Subcutaneous abdominal adipose tissue (tissue), 5 donors: ENCODE results near the gene CHD6.
A peak's percentile ranks its signal among the peaks of the same experiment; 100 is the strongest.

Experiments used
- H3K27ac ChIP-seq: one replicate; pipeline ENCODE4 v1.7.0; 2013; ENCODE audit warnings: low read depth, mild to moderate bottlenecking, inconsistent platforms, low read length, moderate library complexity
- H3K27me3 ChIP-seq, 5 donors: one replicate each; pipeline ENCODE4 v1.7.0; 2013; ENCODE audit warnings: low read length in 5 of 5, inconsistent platforms in 1 of 5; ENCODE audit not compliant: control insufficient read depth in 5 of 5, insufficient read depth in 4 of 5
- H3K36me3 ChIP-seq, 5 donors: one replicate each; pipeline ENCODE4 v1.7.0; 2013; ENCODE audit warnings: low read length in 5 of 5; ENCODE audit not compliant: control insufficient read depth in 5 of 5, insufficient read depth in 5 of 5
- H3K4me1 ChIP-seq, 5 donors: one replicate each; pipeline ENCODE4 v1.7.0; 2013; ENCODE audit warnings: low read length in 5 of 5, mild to moderate bottlenecking in 3 of 5, moderate library complexity in 1 of 5; ENCODE audit not compliant: control insufficient read depth in 5 of 5, insufficient read depth in 5 of 5
- H3K4me3 ChIP-seq, 5 donors: one replicate each; pipeline ENCODE4 v1.7.0; 2013; ENCODE audit warnings: low read length in 5 of 5, low read depth in 1 of 5
- H3K9ac ChIP-seq, 5 donors: one replicate each; pipeline ENCODE4 v1.7.0; 2013; ENCODE audit warnings: low read length in 5 of 5, mild to moderate bottlenecking in 4 of 5, moderate library complexity in 3 of 5
- H3K9me3 ChIP-seq, 5 donors: one replicate each; pipeline ENCODE4 v1.7.0; 2013; ENCODE audit warnings: low read length in 5 of 5; ENCODE audit not compliant: control insufficient read depth in 5 of 5
- donor health status: healthy.
- donor health status: healthy.
- donor health status: healthy.
- donor health status: healthy.
- donor health status: healthy.

Gene CHD6

DNA sequence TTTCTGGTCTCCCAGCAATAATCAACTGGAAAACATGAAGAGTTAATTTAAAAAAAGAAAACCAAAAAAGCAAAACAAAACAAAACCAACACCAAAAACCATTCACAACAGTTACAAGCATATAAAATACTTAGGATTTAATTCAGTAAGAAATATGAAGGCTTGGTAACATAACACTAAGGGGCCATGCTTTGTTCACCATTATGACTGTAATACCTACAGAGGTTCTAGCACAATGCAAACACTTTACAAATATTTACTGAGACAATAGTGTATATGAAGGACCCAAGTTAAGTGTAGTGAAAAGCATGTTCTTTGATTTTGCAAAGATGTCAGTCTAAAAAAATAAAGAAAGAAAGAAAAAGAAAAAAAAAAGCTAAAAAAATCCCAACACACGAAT is 141.7 kb downstream of the CHD6 start:
- H3K4me1 ChIP-seq: peaks cover 0 to 11% (median 7%) of the 10 kb centered on the region in 5 donors
- no peak overlapping the region for H3K27ac ChIP-seq
- no peaks in the 10 kb centered on the region for H3K9me3 ChIP-seq
- no peak overlapping the region for H3K9ac ChIP-seq
- peaks cover 11 to 25% (median 15%) of the 10 kb centered on the region in 5 donors for H3K36me3 ChIP-seq
- H3K27me3 ChIP-seq: no peaks in the 10 kb centered on the region
- no peak overlapping the region for H3K4me3 ChIP-seq

DNA sequence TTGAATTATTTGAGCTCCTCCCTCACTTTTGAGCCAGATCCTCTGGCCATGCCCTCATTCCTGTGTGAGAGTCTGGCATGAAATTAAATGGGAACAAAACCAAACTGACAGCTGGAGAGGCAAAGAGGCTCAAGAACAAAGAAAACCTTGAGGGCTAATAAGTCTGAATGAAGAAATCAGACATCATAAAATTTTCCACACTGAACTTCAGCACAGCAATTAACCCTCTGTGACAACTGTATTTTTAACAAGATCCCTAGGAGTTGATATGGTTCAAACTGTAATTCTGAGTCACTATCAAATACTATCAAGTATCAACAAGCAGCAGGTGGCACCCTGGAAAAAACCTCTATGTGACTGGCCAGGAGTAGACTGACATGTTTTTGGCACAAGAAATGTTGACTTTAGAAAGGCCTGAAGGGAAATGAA is 142.2 kb downstream of the CHD6 start:
- Histone ChIP-seq H3K36me3 (peaks cover 11 to 25% (median 19%) of the 10 kb centered on the region in 5 donors), H3K9ac (peak overlapping the region in 1 of 5 donors; percentile 1), H3K27ac (no peak overlapping the region), H3K4me1 (peaks cover 0 to 11% (median 7%) of the 10 kb centered on the region in 5 donors), H3K4me3 (no peak overlapping the region), H3K27me3 (no peaks in the 10 kb centered on the region), H3K9me3 (no peaks in the 10 kb centered on the region)

DNA sequence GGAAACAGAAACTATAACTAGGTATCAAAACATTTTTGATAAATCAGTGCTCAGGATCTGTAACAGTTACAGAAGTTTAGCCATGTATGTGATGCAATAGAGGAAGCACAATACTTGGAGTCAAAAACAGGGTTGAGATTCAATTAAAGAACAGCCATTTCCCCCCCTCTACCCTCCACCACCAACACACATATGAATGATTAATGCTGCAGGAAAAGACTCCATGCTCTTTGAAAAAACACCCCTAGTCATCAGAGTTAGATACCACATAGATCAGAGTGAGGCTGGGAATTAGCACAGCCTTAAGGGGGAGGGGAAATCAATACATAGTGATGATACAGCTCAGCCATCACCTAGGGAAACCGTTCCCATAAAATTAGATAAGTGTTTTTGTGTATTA is 142.7 kb downstream of the CHD6 start:
- Histone ChIP-seq H3K4me1 (peaks cover 0 to 11% (median 7%) of the 10 kb centered on the region in 5 donors), H3K9ac (peak overlapping the region in 1 of 5 donors; percentile 1), H3K27ac (no peak overlapping the region), H3K27me3 (no peaks in the 10 kb centered on the region), H3K36me3 (peaks cover 11 to 30% (median 24%) of the 10 kb centered on the region in 5 donors), H3K9me3 (no peaks in the 10 kb centered on the region), H3K4me3 (no peak overlapping the region)

DNA sequence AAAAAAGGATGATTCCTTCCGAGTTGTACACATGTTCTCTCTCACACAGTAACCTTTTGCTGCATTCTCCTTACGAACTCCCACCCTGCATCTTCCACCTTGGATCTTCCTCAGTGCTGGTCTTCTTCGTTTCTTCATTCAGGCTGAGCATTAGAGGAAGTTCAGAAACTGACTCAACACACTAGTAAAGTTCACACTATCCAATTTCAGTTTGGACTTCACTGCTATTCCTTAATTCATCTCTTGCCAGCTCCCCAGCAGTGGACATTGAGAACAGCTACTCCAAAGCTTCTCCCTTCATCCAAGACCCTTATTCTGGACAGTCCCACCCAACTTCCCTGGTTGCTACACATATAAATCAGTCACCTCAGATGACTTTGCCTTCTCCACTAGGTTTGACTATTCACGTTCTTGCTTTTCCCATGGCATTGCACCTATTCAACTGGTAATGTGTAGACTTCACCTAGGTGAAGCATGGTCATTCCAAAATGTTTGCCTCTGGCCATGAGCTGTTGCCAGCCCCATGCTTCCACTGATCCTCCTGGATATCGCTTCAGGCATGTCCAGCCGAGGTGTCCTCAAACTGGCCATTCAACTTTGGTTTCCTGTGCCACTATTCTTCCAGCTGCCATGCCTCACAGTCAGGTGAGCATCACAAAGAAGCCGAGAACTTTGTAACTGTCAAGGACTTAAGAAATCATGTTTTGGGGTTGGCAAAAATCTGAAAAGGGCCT is 147.6 kb downstream of the CHD6 start:
- H3K27me3 ChIP-seq: no peaks in the 10 kb centered on the region
- H3K4me1 ChIP-seq: peaks cover 0 to 2% (median 0%) of the 10 kb centered on the region in 5 donors
- no peak overlapping the region for H3K27ac ChIP-seq
- no peak overlapping the region for H3K9ac ChIP-seq
- no peaks in the 10 kb centered on the region for H3K9me3 ChIP-seq
- H3K36me3 ChIP-seq: peaks cover 9 to 59% (median 45%) of the 10 kb centered on the region in 5 donors
- H3K4me3 ChIP-seq: no peak overlapping the region

DNA sequence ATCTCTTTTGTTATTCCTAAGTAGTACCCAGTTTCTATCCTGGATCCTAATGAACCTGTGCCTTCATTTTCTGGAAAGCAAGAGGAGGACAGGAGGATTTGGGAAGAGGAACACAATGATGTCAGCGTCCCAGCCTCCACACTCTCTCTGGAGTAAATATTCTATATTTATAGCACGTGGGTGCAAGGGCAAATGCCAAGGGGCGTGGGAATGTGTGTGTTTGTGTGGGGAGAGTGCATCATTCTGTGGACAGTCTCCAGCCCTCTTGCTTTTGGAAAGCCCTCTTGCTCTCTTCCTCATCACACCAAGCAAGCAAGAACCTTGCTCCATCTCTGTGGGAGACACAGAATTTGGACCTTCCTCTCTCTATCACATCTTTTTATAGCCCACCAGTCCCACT is 148.3 kb downstream of the CHD6 start:
- Histone ChIP-seq H3K9ac (no peak overlapping the region), H3K36me3 (peaks cover 15 to 64% (median 49%) of the 10 kb centered on the region in 5 donors), H3K27me3 (no peaks in the 10 kb centered on the region)

DNA sequence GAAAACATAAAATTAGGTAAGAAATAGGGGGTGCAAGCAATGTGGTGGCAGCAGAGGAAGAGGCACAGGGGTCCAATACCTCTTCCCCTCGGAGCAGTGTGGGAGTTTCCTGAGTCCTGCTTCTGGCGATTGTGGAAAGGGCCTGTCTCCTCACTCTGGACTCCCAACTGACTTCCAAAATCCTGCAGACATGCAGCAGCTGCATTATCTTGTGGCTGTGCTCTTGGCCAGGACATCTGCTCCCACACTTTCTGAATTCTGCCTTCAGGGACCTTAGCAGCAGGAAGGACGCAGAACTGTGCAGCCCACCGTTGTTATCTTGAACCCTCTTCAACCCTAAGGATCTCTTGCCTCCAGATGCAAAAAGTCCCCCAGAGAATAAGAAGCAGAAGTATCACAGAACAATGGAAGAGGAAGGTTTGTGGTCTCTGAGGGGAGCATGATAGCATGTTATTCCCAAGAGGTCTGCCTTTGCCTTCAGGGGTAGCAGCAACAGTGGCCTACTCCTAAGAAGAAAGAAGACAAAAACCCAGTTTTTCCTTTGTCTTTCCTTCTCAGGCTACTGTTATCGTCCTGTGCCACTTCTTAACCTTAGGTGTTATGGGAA is 149.1 kb downstream of the CHD6 start:
- H3K9ac ChIP-seq: no peak overlapping the region
- peaks cover 22 to 69% (median 52%) of the 10 kb centered on the region in 5 donors for H3K36me3 ChIP-seq
- peaks cover 0 to 8% (median 3%) of the 10 kb centered on the region in 5 donors for H3K9me3 ChIP-seq
- no peak overlapping the region for H3K4me3 ChIP-seq
- no peaks in the 10 kb centered on the region for H3K27me3 ChIP-seq
- peaks cover 0 to 2% (median 0%) of the 10 kb centered on the region in 5 donors for H3K4me1 ChIP-seq
- H3K27ac ChIP-seq: no peak overlapping the region

More for the DNA sequence above, 148.3 kb downstream of the CHD6 start:
- Histone ChIP-seq H3K4me1 (peaks cover 0 to 2% (median 0%) of the 10 kb centered on the region in 5 donors), H3K4me3 (no peak overlapping the region), H3K27ac (no peak overlapping the region), H3K9me3 (peaks cover 0 to 6% (median 3%) of the 10 kb centered on the region in 5 donors)

DNA sequence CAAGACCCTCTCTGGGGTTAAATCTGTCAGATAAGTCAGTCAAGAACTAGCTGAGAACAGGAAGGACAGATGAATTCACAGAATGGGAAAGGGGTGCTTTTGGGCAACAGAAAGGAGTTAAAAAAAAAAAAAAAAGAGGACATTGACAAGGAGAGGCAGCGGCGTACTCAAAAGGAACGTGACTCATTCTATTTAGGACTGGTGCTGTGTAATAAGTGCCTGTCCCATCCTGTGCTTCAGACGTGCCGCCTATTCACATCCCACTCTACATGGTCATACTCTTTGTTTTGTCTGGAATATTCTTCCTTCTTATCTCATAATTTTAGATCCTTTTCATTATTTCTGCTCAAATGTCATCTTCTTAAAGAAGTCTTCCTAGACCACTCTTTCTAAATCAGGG is 150.5 kb downstream of the CHD6 start:
- Histone ChIP-seq H3K4me3 (no peak overlapping the region), H3K36me3 (peaks cover 27 to 62% (median 45%) of the 10 kb centered on the region in 5 donors), H3K4me1 (peaks cover 0 to 2% (median 0%) of the 10 kb centered on the region in 5 donors), H3K9me3 (peaks cover 0 to 8% (median 3%) of the 10 kb centered on the region in 5 donors), H3K27ac (no peak overlapping the region), H3K9ac (no peak overlapping the region), H3K27me3 (no peaks in the 10 kb centered on the region)

DNA sequence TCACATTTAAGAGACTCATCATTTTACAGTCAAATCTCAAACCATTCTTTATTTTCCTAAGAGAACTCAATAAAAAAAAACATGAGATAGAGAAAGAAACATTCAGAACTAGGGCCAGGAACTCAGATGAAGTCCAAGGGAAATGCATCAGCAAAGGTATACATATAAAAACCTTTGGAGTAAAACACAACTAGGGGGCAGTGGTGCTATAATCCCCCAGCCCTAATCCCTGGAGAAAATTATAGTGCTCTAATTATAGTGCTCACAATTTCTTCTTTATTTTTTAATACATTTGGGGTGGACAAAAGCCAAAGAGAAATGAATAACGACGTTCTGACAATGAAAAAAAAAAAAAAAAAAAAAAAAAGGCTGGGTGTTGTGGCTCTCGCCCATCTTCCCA is 151.0 kb downstream of the CHD6 start:
- Histone ChIP-seq H3K4me1 (peaks cover 0 to 2% (median 0%) of the 10 kb centered on the region in 5 donors), H3K27ac (no peak overlapping the region), H3K4me3 (no peak overlapping the region), H3K9ac (no peak overlapping the region), H3K36me3 (peaks cover 30 to 57% (median 41%) of the 10 kb centered on the region in 5 donors), H3K27me3 (no peaks in the 10 kb centered on the region), H3K9me3 (peaks cover 0 to 8% (median 3%) of the 10 kb centered on the region in 5 donors)

DNA sequence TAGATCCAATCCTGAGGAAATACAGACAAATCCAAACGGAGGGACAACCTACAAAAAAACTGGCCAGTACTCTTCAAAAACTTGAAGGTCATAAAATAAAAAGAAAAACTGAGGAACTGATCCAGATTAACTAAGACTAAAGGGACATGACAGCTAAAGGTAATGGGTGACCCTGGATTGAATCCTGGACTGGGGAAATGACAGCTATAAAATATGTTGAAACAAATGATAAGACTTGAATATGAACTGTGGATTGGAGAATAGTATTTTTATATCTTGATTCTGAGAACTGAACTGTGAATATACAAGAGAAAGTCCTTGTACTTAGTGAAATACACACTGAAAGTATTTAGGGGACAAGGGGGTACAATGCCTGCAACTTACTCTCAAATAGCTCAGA is 154.6 kb downstream of the CHD6 start:
- Histone ChIP-seq H3K4me1 (no peaks in the 10 kb centered on the region), H3K36me3 (peaks cover 13 to 40% (median 29%) of the 10 kb centered on the region in 5 donors), H3K9ac (no peak overlapping the region), H3K9me3 (peaks cover 0 to 8% (median 3%) of the 10 kb centered on the region in 5 donors), H3K4me3 (no peak overlapping the region), H3K27me3 (no peaks in the 10 kb centered on the region), H3K27ac (no peak overlapping the region)
